ENCODE results near the gene TLR9. TPM values are rescaled to one million over a fixed set of nuclear protein-coding genes. Genes with fewer than 3 reads are reported as not detected.

Gene TLR9
- total RNA-seq, 1 experiment from 2014 or later = not detected

GRCh38 chr3:52262447-52262846, 37.0 kb upstream of the TLR9 start:
- Histone ChIP-seq H2BK12ac (ENCODE audit: insufficient read length, low read depth, low read length) (no peak overlapping the region), H3K27ac (ENCODE audit: insufficient read length, low read depth, low read length) (no peak overlapping the region), H4K8ac (replicated peaks; ENCODE audit: insufficient read length, low read depth, low read length) (no peak overlapping the region), H2BK5ac (ENCODE audit: insufficient read length, low read length) (no peak overlapping the region), H2BK120ac (ENCODE audit: low read depth, low read length, poor library complexity, severe bottlenecking) (no peak overlapping the region), H4K91ac (ENCODE audit: insufficient read length, low read depth, low read length) (no peak overlapping the region), H3K23me2 (ENCODE audit: insufficient read length, low read depth, low read length, poor library complexity, severe bottlenecking) (no peaks in the 10 kb centered on the region), H2AFZ (ENCODE audit: low read length) (no peak overlapping the region), H2BK20ac (ENCODE audit: low read depth, low read length, poor library complexity, severe bottlenecking) (no peak overlapping the region), H3K79me2 (ENCODE audit: insufficient read depth, low read length) (no peaks in the 10 kb centered on the region; the same call in 1 of the 2 replicates), H3K4me1 (ENCODE audit: insufficient read depth, low read length) (no peaks in the 10 kb centered on the region), H3K9me3 (ENCODE audit: control insufficient read depth, low read depth, low read length) (no peaks in the 10 kb centered on the region), H3K79me1 (ENCODE audit: insufficient read depth, low read depth, low read length, poor library complexity, severe bottlenecking) (peaks cover 5% of the 10 kb centered on the region), H3K9ac (ENCODE audit: extremely low read depth, insufficient read length, low read length) (no peak overlapping the region), H3K14ac (ENCODE audit: insufficient read depth, low read length) (no peak overlapping the region), H2AK5ac (ENCODE audit: insufficient read length, low read length) (no peak overlapping the region), H3K27me3 (ENCODE audit: insufficient read depth, low read length) (no peaks in the 10 kb centered on the region; the same call in 1 of the 2 replicates), H4K20me1 (ENCODE audit: control insufficient read depth, insufficient read depth, insufficient read length) (no peaks in the 10 kb centered on the region), H3K23ac (ENCODE audit: insufficient read length, low read depth, low read length) (no peak overlapping the region), H3K4ac (ENCODE audit: low read depth, low read length) (no peak overlapping the region), H3T11ph (ENCODE audit: low read length) (no peak overlapping the region), H2BK15ac (ENCODE audit: low read depth, low read length) (no peak overlapping the region), H3K56ac (ENCODE audit: insufficient read length, low read depth, low read length) (no peak overlapping the region), H3K4me2 (ENCODE audit: insufficient read depth, insufficient read length, low read length) (no peak overlapping the region), H4K5ac (ENCODE audit: insufficient read length, low read depth, low read length) (no peak overlapping the region), H3K18ac (ENCODE audit: insufficient read length, low read depth, low read length) (no peak overlapping the region)
- no peaks in the 10 kb centered on the region for H3K9me3 Mint-ChIP-seq
- no peak for TF ChIP-seq CTCF (conservative IDR thresholded peaks at IDR 0.05)
- H3K27me3 Mint-ChIP-seq (ENCODE audit: low read depth) = no peaks in the 10 kb centered on the region
- no peak overlapping the region for H3K4me3 Mint-ChIP-seq
- no peaks in the 10 kb centered on the region for H3K4me1 Mint-ChIP-seq
- DNase-seq = no peak
- H3K27ac Mint-ChIP-seq = no peak overlapping the region
- H3K36me3 Mint-ChIP-seq (ENCODE audit: insufficient read depth in 1 of 3, low read depth in 3 of 3) = peaks cover 54 to 96% (median 87%) of the 10 kb centered on the region in 3 experiments; a peak in 6 of 7 replicates
